GM18951 (cell line): ENCODE data around the gene SHOC2.

Experiments
- POLR2A ChIP-seq: IDR thresholded peaks from 4 replicates; pipeline ENCODE4 v1.6.1; 2011; ENCODE audit warnings: mild to moderate bottlenecking; ENCODE audit not compliant: insufficient read length, insufficient read depth; ENCODE audit errors: extremely low read depth
- in situ Hi-C: fragments of 300-500 bp; cut with MboI; formaldehyde crosslinking; loops from one replicate; pipeline ENCODE4 v1.12.0; 2022; ENCODE audit warnings: low sequenced_read_pairs, mixed read lengths, inconsistent platforms; ENCODE audit not compliant: unreplicated experiment

The SHOC2 gene

DNA sequence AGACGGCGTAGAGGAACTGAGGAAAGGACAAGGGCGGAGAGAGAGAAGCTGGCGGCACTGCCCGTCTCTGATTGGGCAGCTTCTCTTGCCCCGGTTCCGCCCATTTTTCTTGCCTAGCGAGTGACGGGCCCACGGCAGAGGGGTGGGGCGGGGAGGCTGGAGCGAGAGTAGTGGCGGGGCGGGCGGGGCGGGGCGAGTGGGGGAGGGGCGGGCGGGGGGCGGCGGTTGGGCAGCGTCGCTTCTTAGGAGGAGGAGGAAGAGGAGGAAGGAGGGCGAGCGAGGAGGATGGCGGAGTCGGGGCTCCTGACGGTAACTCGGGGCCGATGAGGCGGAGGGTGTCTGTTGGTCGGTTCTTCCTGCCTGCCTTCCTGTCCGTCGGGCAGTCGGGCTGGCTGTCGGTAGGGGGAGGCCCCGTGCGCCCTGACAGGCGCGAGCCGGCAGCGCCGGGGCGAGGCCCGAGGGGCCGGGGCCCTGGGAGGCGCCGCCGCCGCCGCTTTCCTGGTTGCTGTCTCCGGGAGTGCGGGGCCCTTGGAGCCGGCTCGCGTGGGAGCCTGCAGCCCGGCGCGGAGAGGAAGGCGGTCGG lies at the start of gene SHOC2:
Gene SHOC2, plus strand, starts transcription at position 256 of the 583 bp plus-strand sequence. CDS start 44,755 bp downstream, outside the sequence.
- TF ChIP-seq POLR2A: peak; percentile 77
- in situ Hi-C loops: no loop called here

DNA sequence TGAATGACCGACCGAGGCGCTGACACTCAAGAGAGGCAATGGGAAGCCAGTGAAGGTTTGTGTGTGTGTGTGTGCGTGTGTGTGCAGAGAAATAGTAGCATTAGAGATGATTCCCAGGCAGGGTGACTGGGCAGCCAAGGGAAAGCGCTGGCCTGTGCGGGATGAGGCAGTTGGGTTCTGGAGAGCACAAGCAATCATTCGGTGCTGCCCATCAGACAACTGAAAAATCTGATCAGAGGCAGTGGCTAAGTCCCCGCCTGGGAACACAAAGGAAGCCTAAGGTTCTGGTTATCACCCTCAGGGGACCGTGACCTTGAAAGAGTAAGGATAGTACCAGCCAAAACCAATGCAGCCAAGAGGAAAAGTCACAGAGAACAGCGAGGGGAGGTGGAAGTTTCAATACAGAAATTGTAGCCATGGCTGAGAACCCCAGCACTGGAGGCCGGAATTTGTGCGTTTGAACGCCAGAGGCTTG lies 48.5 kb upstream of the SHOC2 start:
- in situ Hi-C loops: no loop called here

DNA sequence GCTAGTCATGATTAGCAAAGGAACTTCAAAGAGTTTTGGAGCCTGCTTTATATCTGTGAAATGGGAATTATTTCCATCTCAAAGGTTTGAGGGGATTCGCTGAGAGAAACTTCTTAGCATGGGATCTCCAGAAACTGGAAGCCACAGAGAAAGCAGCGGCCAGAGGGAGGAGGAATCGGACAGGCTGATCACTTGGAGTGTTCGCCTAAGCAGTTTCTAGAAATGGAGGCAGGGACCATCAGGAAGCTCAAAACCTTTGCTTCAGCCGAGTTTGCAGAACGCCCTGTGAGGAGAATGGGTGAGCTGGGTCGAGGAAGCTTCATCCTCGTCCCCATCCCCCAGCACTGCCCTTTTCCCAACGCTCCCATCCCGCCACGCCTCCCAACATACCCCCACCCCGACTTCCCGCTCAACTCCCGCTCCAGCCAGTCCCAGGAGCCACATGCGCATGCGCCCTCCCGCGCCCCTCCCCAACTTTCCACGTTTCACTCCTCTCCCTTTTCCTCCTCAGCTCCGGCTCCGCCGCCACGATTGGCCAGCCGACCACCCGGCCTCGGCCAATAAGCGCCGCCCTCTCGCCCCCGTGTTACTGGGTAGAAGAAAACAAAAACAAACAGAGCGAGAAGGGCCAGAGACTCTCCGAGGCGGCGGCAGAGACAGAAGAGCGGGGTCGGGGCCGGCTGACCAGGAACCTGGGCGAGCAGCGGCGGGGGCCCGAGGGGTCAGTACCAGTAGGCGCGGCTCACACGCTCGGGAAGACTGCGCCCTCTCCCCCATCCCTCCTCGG lies 47.9 kb upstream of the SHOC2 start, which contains the start of gene PDCD4:
Gene PDCD4, plus strand, starts transcription at position 631 of the 787 bp plus-strand sequence. CDS start 4,100 bp downstream, outside the sequence.
- peak; percentile 73 for TF ChIP-seq POLR2A
- in situ Hi-C loops: no loop called here

More for the DNA sequence above, 48.5 kb upstream of the SHOC2 start:
- TF ChIP-seq POLR2A: no peak

- in situ Hi-C loops: no loop called here
- TF ChIP-seq POLR2A: peak; percentile 50
Observed at GRCh38 chr10:110872145-110872983, 47.0 kb upstream of the SHOC2 start.

DNA sequence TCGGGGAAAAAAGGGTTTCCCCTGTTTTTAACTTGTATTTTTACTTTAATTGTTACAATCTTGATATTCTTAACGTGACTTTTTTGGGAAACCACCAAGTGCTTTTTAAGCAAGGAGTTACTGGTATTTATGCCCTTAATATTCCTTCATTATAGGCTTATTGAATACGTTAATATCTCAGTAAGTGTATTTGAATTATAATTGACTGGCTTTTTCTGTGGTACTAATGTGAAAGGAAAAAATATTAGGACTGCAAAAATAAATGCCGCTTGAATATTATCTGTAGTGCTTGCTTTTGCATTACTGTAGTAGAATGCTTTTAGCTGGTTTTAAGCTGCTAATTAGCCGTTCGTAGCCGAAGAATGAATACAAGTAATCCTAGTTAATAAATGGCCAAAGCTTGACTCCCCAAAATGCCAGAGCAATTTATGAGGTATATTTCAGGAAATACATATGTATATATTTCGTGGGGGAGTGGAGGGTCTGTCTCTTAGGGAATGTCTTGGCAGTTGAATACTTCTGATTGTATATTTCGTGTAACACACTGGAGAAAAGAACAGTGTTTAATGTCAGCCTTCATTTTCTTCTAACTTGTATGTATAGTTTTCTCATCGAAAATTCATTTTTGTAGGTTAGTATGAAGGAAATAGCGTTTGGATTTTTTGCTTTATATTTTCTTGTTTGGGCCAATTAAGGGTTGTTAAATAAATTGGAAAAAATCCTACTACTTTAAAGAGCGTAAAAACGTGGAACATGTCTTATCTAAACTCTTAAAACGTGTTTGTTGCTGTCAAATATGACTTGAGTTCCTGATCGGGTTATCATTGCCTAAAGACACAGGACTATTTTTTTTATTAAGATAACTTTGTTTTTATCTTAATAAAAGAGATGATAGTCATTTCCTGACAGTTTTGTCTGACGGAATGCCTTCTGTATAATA lies 46.1 kb upstream of the SHOC2 start:
- in situ Hi-C loops: no loop called here
- TF ChIP-seq POLR2A: no peak

GRCh38 chr10:110873951-110874350 lies 45.5 kb upstream of the SHOC2 start:
- no peak for TF ChIP-seq POLR2A
- in situ Hi-C loops: no loop called here

DNA sequence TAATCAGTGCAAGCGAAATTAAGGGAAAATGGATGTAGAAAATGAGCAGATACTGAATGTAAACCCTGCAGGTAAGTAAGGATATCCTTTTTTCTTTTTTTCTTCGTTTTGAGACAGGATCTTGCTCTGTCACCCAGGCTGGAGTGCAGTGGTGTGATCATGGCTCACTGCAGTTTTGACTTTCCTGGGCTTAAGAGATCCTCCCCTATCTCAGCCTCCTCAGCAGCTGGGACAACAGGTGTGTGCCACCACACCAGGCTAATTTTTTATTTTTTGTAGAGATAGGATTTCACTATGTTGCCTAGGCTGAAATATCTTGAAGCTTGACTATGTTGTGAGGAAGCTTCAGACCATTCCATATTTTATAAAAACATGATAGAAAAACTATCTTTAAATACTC lies 43.4 kb upstream of the SHOC2 start:
- TF ChIP-seq POLR2A: no peak
- in situ Hi-C loops: loop anchor here (25.0 kb wide), 1 partner anchor 264 kb away; no protein-coding TSS in a partner anchor

GRCh38 chr10:110876788-110877187 lies 42.6 kb upstream of the SHOC2 start:
- in situ Hi-C loops: loop anchor here (25.0 kb wide), 1 partner anchor 264 kb away; no protein-coding TSS in a partner anchor

DNA sequence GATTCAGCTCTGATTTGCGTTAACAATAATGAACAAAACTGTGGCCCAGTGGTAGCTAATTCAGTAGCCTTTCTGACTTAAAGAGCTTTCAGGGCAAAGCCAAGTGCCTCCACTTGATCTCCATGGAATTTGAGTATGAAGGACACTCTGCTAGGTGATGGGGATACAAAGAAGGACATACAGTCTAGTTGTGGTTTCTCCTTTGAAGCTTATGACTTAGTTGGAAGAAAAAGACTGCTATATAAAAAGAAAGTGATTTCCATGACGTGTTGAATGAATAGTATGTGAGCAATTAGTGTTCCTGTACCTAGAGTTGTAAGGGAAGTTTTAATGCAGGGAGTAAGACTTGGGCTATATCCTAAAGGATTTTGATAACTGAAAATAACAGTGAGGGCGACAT lies 39.4 kb upstream of the SHOC2 start:
- in situ Hi-C loops: loop anchor here (10.0 to 25.0 kb wide), 2 partner anchors 125 to 268 kb away; no protein-coding TSS in a partner anchor
- no peak for TF ChIP-seq POLR2A

More at GRCh38 chr10:110876788-110877187, 42.6 kb upstream of the SHOC2 start:
- TF ChIP-seq POLR2A: no peak

GRCh38 chr10:110881247-110881646 lies 38.2 kb upstream of the SHOC2 start:
- in situ Hi-C loops: loop anchor here (10.0 to 25.0 kb wide), 2 partner anchors 126 to 269 kb away; no protein-coding TSS in a partner anchor
- no peak for TF ChIP-seq POLR2A

GRCh38 chr10:110881905-110882304 lies 37.5 kb upstream of the SHOC2 start:
- in situ Hi-C loops: loop anchor here (10.0 to 25.0 kb wide), 2 partner anchors 127 to 270 kb away; no protein-coding TSS in a partner anchor

More at GRCh38 chr10:110881905-110882304, 37.5 kb upstream of the SHOC2 start:
- no peak for TF ChIP-seq POLR2A
